Activated T-cell treated with anti-CD3 and anti-CD28 coated beads, Interleukin-2, amount 50 U/mL, for 24 hours (primary cell): ENCODE data around the gene TIMP2.
A peak's percentile ranks its signal among the peaks of the same experiment; 100 is the strongest.

Experiments
- DNase-seq: peaks from one replicate; pipeline ENCODE4 v3.0.0-alpha.2; 2020
- H3K27ac Mint-ChIP-seq: 2 replicates; pipeline ENCODE4 v1.8.0; 2020; ENCODE audit warnings: mild to moderate bottlenecking, mixed read lengths
- H3K27me3 Mint-ChIP-seq: 2 replicates; pipeline ENCODE4 v1.8.0; 2020; ENCODE audit warnings: mixed read lengths
- H3K36me3 Mint-ChIP-seq: 2 replicates; pipeline ENCODE4 v1.8.0; 2020; ENCODE audit warnings: low read depth, mixed read lengths
- H3K4me1 Mint-ChIP-seq: 2 replicates; pipeline ENCODE4 v1.8.0; 2020; ENCODE audit warnings: low read depth, mixed read lengths
- H3K4me3 Mint-ChIP-seq: 2 replicates; pipeline ENCODE4 v1.8.0; 2020; ENCODE audit warnings: mild to moderate bottlenecking, moderate library complexity, mixed read lengths
- H3K9me3 Mint-ChIP-seq: 2 replicates; pipeline ENCODE4 v1.8.0; 2020; ENCODE audit warnings: mixed read lengths

Gene TIMP2

DNA sequence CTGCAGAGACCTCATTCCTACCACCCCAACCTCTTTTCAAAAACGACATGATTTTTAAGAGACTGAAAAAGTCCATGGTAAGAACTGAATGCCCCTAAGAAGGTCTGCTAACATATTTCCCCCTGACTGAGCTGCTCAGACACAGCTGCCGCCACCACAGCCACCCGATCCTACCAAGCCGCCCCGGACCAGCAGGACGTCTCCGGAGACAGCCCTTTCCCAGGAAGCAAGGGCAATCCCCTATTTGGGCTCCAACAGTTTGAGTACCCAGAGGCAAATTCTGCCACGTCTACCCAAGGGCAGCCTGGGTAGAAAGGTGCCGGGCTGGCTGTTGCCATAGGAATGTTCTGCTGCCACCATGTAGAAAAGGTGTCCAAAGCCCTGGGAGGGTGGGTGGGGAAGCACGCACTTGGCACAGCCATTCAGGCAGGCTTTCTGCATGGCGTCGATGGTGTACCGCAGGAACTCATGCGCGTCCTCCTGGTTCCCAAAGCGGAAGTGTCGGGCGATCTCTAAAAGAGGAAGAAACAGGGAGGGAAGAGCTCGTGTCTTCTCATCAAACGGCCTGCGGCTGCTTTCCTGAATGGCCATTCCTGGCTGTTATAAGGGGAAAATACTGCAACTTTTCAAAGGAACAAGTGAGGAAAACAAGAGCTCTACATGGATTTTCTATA, 98.2 kb downstream of the TIMP2 start:
- no peak for DNase-seq
- Mint-ChIP-seq H3K27me3 (no peaks in the 10 kb centered on the region), H3K4me3 (no peak overlapping the region), H3K4me1 (peaks cover 45% of the 10 kb centered on the region), H3K27ac (peak overlapping the region; percentile 73), H3K9me3 (no peaks in the 10 kb centered on the region), H3K36me3 (peaks cover 100% of the 10 kb centered on the region)

DNA sequence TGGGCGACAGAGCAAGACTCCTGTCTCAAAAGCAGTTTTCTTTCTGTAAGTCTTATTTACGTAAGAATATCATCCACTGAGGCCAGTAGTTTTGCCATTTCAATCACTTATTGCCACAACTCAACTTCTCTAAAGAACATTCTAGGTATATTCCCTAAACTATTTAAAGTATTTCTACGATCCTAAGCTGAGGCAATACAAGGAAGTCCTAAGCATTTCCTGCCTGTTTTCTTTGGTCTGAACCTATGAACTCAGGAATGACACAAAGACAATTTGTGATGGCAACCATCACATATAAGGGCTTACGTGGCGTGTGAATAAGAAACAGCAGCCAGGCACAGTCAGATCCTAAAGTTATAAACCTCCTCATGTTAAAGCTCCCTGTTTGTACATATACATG, 98.8 kb downstream of the TIMP2 start:
- Mint-ChIP-seq H3K27ac (peak overlapping the region; percentile 73), H3K4me3 (no peak overlapping the region), H3K36me3 (peaks cover 100% of the 10 kb centered on the region)

DNA sequence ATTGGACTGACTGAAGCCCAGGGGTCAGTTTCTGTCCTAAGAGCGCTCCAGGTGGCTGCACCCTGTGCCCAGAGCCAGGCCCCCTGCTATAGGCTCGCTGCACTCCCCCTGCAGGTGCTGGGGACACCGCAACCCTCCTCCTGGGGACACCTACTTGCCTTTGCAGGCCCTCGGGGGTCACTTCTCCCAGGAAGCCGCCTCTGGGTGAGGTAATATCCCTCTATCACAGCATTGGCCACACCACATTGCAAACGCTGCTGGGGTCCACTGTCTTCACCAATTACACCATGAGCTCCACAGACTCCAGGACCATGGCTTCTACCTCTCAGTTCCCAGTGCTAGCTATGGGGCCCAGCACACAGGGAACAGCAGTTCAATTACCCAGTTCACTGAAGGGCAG, 99.5 kb downstream of the TIMP2 start:
- DNase-seq, result no peak
- Mint-ChIP-seq H3K9me3 (no peaks in the 10 kb centered on the region), H3K36me3 (peaks cover 99% of the 10 kb centered on the region), H3K27me3 (no peaks in the 10 kb centered on the region), H3K4me1 (peaks cover 53% of the 10 kb centered on the region), H3K4me3 (no peak overlapping the region), H3K27ac (peak overlapping the region; percentile 23)

More for the DNA sequence above, 98.8 kb downstream of the TIMP2 start:
- H3K9me3 Mint-ChIP-seq, result no peaks in the 10 kb centered on the region
- no peak for DNase-seq
- no peaks in the 10 kb centered on the region for H3K27me3 Mint-ChIP-seq
- H3K4me1 Mint-ChIP-seq, result peaks cover 48% of the 10 kb centered on the region

- no peaks in the 10 kb centered on the region for H3K9me3 Mint-ChIP-seq
- DNase-seq, result no peak
- peaks cover 60% of the 10 kb centered on the region for H3K4me1 Mint-ChIP-seq
- no peak overlapping the region for H3K4me3 Mint-ChIP-seq
- H3K27ac Mint-ChIP-seq, result peak overlapping the region; percentile 84
- no peaks in the 10 kb centered on the region for H3K27me3 Mint-ChIP-seq
- H3K36me3 Mint-ChIP-seq, result peaks cover 99% of the 10 kb centered on the region
Observed at GRCh38 chr17:78824240-78824639, 100.9 kb downstream of the TIMP2 start.

- H3K4me3 Mint-ChIP-seq, result no peak overlapping the region
- peaks cover 66% of the 10 kb centered on the region for H3K4me1 Mint-ChIP-seq
- no peak for DNase-seq
- peaks cover 99% of the 10 kb centered on the region for H3K36me3 Mint-ChIP-seq
- peak overlapping the region; percentile 84 for H3K27ac Mint-ChIP-seq
- H3K9me3 Mint-ChIP-seq, result no peaks in the 10 kb centered on the region
- no peaks in the 10 kb centered on the region for H3K27me3 Mint-ChIP-seq
Observed at GRCh38 chr17:78823282-78824046, 101.7 kb downstream of the TIMP2 start.

GRCh38 chr17:78822552-78822951, 102.6 kb downstream of the TIMP2 start:
- H3K4me3 Mint-ChIP-seq, result no peak overlapping the region
- H3K27me3 Mint-ChIP-seq, result no peaks in the 10 kb centered on the region
- peaks cover 99% of the 10 kb centered on the region for H3K36me3 Mint-ChIP-seq
- DNase-seq, result no peak
- peak overlapping the region; percentile 84 for H3K27ac Mint-ChIP-seq
- no peaks in the 10 kb centered on the region for H3K9me3 Mint-ChIP-seq
- H3K4me1 Mint-ChIP-seq, result peaks cover 73% of the 10 kb centered on the region

- H3K27me3 Mint-ChIP-seq, result no peaks in the 10 kb centered on the region
- peaks cover 99% of the 10 kb centered on the region for H3K36me3 Mint-ChIP-seq
- peak overlapping the region; percentile 81 for H3K27ac Mint-ChIP-seq
- no peaks in the 10 kb centered on the region for H3K9me3 Mint-ChIP-seq
- DNase-seq, result no peak
- H3K4me1 Mint-ChIP-seq, result peaks cover 79% of the 10 kb centered on the region
- no peak overlapping the region for H3K4me3 Mint-ChIP-seq
Observed at GRCh38 chr17:78821961-78822360, 103.2 kb downstream of the TIMP2 start.

- Mint-ChIP-seq H3K4me1 (peaks cover 82% of the 10 kb centered on the region), H3K27me3 (no peaks in the 10 kb centered on the region), H3K36me3 (peaks cover 99% of the 10 kb centered on the region), H3K9me3 (no peaks in the 10 kb centered on the region), H3K4me3 (no peak overlapping the region), H3K27ac (peak overlapping the region; percentile 92)
- DNase-seq, result no peak
Observed at GRCh38 chr17:78820841-78821240, 104.3 kb downstream of the TIMP2 start.

- Mint-ChIP-seq H3K27me3 (no peaks in the 10 kb centered on the region), H3K4me1 (peaks cover 81% of the 10 kb centered on the region), H3K36me3 (peaks cover 99% of the 10 kb centered on the region), H3K4me3 (no peak overlapping the region), H3K9me3 (no peaks in the 10 kb centered on the region), H3K27ac (peak overlapping the region; percentile 92)
- DNase-seq, result no peak
Observed at GRCh38 chr17:78819806-78820792, 105.1 kb downstream of the TIMP2 start.

DNA sequence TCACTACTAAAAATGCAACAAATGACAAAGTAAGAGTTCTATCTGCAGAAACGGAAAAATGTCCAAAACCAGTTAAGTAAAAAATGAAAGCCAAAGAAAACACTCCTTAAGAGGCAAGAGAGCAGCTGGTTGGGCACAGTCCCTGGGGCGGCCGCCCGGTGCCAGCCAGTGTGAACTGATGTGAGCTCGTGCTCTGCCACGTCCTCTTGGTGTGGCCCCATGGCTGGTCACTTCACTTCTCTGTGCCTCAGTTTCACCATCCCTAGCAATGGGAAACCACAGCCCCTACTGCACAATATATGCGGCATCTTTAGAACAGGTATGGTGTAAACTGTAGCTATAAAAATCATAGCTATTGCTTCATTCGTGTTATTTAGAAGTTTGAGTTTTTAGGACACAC, 105.8 kb downstream of the TIMP2 start:
- no peak for DNase-seq
- Mint-ChIP-seq H3K27me3 (no peaks in the 10 kb centered on the region), H3K9me3 (no peaks in the 10 kb centered on the region), H3K27ac (peak overlapping the region; percentile 92), H3K36me3 (peaks cover 99% of the 10 kb centered on the region), H3K4me3 (peak overlapping the region; percentile 26), H3K4me1 (peaks cover 77% of the 10 kb centered on the region)

DNA sequence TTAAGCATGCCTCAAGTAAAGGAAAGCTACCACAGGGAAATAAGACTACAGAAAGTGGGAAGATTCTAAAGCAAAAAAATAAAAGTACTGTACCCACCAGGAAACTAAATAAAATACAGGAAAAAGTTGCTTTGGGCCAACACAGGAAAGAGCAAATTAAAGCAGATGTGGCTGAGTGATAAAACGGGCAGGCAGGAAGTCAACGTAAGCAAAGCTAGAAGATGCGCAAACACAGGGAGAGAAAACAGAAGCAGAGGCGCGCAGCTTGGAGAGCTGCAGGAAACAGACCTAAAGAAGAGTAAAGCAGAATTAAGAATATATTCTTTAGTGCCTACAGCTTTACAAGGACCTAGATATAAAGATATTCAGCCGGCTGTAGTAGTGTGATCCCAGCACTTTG, 106.3 kb downstream of the TIMP2 start:
- Mint-ChIP-seq H3K27me3 (no peaks in the 10 kb centered on the region), H3K36me3 (peaks cover 99% of the 10 kb centered on the region), H3K4me1 (peaks cover 77% of the 10 kb centered on the region)

DNA sequence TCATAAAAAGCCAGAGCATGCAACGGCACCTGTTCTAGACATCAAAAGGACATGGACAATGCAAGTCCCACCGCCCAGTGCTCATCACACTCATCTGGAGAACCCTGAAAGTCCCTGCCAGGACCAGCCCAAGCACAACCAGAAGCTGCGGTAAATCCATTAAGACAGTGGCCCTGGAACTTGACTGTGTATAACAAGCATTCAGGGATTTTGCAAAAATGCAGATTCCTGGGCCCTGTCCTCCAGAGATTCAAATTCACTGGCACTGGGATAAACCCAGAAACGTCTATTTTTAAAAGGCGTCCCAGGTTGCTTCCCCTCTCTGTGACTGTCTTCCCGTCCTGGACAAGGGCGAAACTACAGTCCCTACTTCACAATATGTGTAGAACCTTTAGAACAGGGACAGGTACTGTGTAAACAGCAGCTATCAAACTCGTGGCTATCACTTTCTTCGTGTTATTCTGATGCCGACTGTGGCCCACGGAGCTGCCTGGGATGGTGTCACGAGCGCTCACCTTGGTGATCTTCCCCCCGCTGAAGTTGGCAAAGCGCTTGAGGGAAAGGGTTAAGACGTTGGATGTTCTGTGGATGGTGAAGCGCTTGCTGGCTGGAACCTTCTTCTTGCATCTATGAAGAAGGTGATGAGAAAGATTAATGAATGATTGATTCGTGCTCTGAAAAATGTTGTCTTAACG, 106.9 kb downstream of the TIMP2 start:
- DNase-seq, result no peak
- peak overlapping the region; percentile 26 for H3K4me3 Mint-ChIP-seq
- H3K4me1 Mint-ChIP-seq, result peaks cover 76% of the 10 kb centered on the region
- H3K9me3 Mint-ChIP-seq, result no peaks in the 10 kb centered on the region
- H3K27ac Mint-ChIP-seq, result peak overlapping the region; percentile 92
- no peaks in the 10 kb centered on the region for H3K27me3 Mint-ChIP-seq
- peaks cover 99% of the 10 kb centered on the region for H3K36me3 Mint-ChIP-seq

More for the DNA sequence above, 106.3 kb downstream of the TIMP2 start:
- Mint-ChIP-seq H3K4me3 (peak overlapping the region; percentile 26), H3K9me3 (no peaks in the 10 kb centered on the region), H3K27ac (peak overlapping the region; percentile 92)
- no peak for DNase-seq

GRCh38 chr17:78817123-78817522, 108.1 kb downstream of the TIMP2 start:
- Mint-ChIP-seq H3K36me3 (peaks cover 99% of the 10 kb centered on the region), H3K4me1 (peaks cover 73% of the 10 kb centered on the region), H3K27me3 (no peaks in the 10 kb centered on the region), H3K27ac (peak overlapping the region; percentile 92), H3K4me3 (peak overlapping the region; percentile 41), H3K9me3 (no peaks in the 10 kb centered on the region)
- DNase-seq, result peak; percentile 64

DNA sequence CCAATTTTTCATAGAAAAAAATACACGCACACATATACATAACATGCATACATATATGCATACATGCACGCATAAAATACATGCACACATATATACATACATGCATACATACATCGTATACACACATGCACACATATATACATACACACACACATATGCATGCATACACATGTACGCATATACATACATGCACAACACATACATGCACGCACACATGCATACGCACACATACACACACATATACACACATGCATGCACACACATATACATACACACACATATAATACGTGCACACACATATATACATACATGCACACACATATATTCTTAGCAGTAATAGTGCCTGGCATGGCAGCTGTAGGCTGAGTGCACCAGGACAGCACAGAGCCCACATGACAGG, 109.5 kb downstream of the TIMP2 start:
- Mint-ChIP-seq H3K9me3 (no peaks in the 10 kb centered on the region), H3K27ac (peak overlapping the region; percentile 29), H3K36me3 (peaks cover 99% of the 10 kb centered on the region)

More for the DNA sequence above, 109.5 kb downstream of the TIMP2 start:
- H3K27me3 Mint-ChIP-seq, result no peaks in the 10 kb centered on the region
- peaks cover 64% of the 10 kb centered on the region for H3K4me1 Mint-ChIP-seq
- DNase-seq, result no peak
- no peak overlapping the region for H3K4me3 Mint-ChIP-seq
